Endothelial cell of umbilical vein (primary cell): Measurements from ENCODE around the gene ART5.
"Not testable (repeated sequence)": the region's sequence is repeated elsewhere in the genome, so short reads cannot be mapped to it uniquely, and the experiment has no call there.

Source experiments
- CTCF ChIP-seq, 2 donors: IDR thresholded peaks; 1 replicate in 1 of 2; 2 replicates in 1 of 2; pipeline ENCODE4 v1.5.1; 2011; ENCODE audit warnings: low read length in 2 of 2, mild to moderate bottlenecking in 2 of 2, moderate library complexity in 2 of 2, control low read depth in 1 of 2, inconsistent platforms in 1 of 2, low read depth in 1 of 2; ENCODE audit not compliant: insufficient read depth in 1 of 2; ENCODE audit errors: extremely low read depth in 1 of 2
- EZH2 ChIP-seq: IDR thresholded peaks from 2 replicates; pipeline ENCODE4 v1.6.1; 2012; ENCODE audit warnings: borderline replicate concordance, low read depth, mild to moderate bottlenecking, moderate library complexity, low read length, inconsistent platforms; ENCODE audit not compliant: severe bottlenecking
- MAX ChIP-seq: IDR thresholded peaks from 2 replicates; pipeline ENCODE4 v1.6.1; 2011; ENCODE audit not compliant: insufficient read depth, insufficient read length
- MYC ChIP-seq: IDR thresholded peaks from one replicate; pipeline ENCODE4 v1.6.1; 2011; ENCODE audit warnings: mild to moderate bottlenecking, low read depth, low read length
- POLR2A ChIP-seq: IDR thresholded peaks from 2 replicates; pipeline ENCODE4 v1.6.1; 2012; ENCODE audit warnings: low read depth, mild to moderate bottlenecking, control low read depth, low read length
- POLR2AphosphoS5 ChIP-seq: IDR thresholded peaks from 2 replicates; pipeline ENCODE4 v1.6.1; 2012; ENCODE audit warnings: low read depth, mild to moderate bottlenecking, control low read depth, low read length, moderate library complexity; ENCODE audit not compliant: insufficient read depth

GRCh38 chr11:3590193-3590592 lies 51.6 kb downstream of the ART5 start:
- not testable (repeated sequence) for TF ChIP-seq CTCF (IDR thresholded peaks at IDR 0.05; ENCODE audit: extremely low read depth in 1 of 2, insufficient read depth in 1 of 2, low read depth in 1 of 2, low read length in 2 of 2); MAX; POLR2A; EZH2; POLR2AphosphoS5; MYC
